TTC549 (cell line): ENCODE data around the gene RNF220.

Experiments used
- FAIRE-seq: peaks from 2 replicates; lab custom pipeline; 2012; peaks lifted over from hg19 to GRCh38; lab: Jason Lieb, UNC

The RNF220 gene

DNA sequence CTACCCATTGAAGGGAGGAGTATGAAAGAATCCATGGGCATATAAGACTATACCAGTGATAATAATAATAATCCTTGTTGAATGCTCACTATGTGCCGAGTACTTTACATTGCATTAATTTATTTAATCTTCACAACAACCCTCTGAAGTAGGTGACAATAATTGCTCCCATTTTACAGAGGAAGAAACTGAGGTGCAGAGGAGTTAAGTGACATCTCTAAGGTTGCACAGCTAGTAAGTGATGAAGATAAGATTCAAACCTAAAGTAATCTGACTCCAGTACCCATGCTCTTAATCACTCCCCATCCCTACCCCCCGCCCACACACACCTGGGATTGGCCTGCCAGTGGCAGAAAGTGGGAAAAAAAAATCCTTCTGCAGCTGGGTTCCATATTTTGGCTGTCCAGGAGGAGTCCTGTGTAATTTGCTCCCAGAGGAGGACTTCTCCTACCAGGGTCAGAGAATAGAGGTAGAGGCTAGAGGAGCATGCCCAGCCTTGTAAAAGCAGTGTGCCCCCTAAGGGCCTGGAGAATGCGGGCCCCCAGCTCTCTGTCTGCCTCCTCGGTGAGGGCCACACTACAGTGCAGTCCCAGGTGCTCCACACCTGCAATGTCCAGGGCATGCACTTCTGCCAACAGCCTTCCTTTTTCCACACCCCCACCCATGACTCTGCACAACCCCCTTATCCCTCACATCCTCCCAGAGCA, 211.4 kb downstream of the RNF220 start:
- no peak for FAIRE-seq

DNA sequence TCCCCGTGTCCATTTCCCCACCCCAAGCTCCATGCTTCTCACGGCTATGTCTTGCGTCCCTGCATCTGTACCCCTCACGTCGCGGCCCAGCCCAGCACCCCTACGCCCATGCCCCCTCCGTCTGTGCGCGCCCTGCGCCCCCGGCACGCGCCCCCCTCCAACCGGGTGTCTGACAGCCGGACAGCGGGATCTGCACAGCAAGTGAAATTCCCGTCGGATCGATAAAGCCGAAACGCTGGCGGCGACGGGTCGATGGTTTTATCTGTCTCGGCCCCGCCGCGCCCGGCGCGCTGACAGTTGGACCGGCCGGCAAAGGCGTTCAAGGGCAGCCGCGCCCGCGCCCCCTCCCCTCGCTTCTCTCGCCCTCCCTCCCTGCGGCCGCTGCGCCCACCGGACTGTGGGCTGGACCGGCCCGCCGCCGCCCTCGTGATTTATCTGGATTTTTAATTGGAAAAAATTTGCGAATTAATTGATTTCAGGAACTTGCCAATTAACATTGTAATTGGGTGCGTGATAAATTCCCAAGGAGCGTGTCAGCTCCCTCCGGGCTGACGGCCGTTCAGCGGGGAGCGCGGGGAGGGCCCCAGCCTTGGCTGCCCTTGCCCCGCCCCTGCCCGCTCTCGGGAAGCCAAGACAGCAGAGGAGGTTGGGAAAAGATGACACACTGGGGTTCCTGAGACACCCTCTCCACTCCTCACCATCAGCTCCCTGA, 212.1 kb downstream of the RNF220 start:
- no peak for FAIRE-seq

DNA sequence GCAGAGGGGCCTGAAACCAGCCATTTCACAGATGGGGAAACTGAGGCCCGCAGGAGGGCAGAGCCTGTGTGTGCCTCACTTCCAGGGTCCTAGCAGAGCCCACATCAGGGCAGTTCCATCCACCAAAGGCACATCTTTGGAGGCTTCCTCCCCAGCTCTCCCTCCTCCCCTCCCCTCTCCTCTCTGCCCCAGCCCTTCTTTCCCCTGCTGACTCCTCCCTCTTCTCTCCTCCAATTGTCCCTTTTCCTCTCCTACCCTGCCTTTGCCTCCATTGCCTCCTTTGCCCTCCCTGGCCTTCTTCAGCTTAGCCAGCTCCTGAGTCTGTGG, 212.6 kb downstream of the RNF220 start:
- no peak for FAIRE-seq

DNA sequence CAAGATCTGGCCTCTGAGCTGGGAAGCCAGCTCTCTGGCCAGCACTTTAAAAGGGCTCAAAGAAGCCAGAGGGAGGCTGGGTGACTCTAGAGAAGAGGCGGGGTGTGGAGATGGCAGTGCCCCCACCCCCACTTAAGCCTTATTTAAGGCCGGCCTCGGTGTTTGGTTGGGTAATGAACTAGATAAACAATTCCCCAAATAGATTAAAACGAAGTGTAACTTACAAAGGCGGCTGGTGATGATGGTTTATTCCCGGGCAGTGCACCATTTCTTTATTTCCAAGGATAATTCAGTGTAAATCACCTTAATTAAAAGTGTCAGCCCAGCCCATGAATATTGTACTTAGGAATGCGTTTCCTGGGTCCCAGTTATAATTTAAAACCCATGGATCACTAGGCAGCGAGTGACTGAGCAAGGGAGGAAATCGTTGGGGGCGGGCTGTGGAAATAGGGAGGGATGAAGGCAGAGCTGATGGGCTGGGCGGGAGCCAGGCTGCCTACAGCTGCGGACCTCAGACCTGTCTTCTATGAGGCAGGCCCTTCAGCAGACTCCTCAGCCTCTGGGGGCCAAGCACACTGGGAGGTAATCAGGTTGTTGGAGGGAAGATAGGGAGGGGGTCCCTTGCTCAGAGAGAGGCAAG, 214.3 kb downstream of the RNF220 start:
- no peak for FAIRE-seq

DNA sequence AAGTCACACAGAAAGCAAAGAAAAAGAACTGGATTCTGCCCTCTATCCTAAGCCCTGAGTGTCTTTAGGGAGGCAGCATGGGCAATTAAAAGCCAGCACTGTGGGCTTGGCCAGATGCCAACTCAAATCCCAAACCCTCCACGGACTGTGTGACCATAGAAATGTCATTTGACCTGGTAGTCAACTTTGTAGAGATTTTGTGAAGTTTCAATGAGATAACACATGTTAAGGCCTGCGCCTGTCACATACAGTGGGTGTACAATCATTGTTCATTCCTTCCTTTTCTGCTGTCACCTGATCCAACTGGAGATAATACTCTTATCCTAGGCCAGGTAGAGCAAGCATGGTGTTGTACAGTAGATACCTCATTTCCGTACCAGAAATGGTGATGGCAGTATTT, 215.0 kb downstream of the RNF220 start:
- FAIRE-seq: no peak

DNA sequence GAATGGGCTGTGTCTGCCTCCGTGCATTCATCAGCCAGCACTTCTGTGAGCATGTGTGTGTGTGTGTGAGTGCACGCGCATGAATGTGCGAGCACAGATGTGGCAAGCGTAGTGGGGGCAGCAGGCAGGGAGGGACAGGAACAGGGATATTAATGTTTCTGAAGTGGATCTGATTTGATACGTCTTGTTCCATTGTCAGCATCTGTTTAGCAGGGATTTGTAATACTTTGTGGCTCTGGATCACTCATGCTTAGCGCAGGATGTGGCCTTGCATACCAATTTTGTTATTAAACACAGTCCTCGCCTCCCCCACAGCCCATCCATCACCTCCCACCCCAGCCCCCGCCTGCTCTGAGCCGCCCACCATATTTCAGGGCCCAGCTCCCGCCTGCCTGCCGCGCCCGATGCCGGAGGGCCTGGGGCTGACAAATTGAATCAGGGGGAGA, 216.8 kb downstream of the RNF220 start:
- FAIRE-seq: no peak

DNA sequence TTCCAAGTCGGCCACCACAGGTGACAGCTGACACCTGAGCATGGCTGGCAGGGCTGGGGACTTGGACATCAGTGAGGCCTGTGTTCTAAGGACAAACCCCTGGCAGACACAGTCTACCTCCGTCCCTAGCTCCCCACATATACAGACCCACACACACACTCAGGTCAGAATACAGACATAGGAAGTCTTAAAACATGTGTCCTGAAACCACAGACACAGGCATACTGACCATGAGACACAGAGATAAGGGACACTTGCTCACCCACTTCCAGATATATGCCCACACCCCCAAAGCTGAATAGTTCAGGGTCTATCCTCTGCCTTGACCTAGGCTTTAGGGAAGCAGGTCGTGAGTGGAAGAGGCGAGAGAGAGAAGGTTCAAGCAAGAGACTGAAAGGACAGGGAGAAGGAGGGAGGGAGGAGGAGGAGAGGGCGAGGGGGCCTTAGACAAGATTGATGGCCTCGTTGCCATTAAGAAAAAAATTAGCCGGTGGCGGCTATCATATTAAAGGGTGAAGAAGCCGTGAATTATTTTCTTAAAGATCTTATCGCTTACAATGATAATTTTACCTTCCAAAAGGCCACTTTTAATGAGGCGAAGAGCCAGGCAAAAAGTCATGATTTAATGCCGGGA, 219.3 kb downstream of the RNF220 start:
- no peak for FAIRE-seq

DNA sequence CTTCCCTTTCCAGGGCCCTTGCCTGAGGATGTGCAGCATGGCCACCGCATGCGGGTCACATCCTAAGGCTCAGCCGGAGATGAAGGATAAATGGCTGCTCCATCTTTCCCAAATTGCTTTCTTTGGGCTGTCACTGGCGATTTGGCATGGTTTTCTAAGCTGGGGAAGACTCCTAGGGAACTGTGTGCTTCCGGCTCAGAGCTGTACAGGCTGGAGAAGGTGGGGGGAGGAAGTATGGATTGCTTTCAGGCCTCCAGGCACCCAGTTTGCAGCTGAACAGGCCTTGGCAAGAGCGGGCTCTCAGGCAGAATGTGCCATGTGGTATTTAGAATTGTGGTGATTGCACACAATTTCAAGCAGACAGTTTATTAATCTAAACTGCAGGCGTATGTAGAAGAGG, 220.3 kb downstream of the RNF220 start:
- no peak for FAIRE-seq

DNA sequence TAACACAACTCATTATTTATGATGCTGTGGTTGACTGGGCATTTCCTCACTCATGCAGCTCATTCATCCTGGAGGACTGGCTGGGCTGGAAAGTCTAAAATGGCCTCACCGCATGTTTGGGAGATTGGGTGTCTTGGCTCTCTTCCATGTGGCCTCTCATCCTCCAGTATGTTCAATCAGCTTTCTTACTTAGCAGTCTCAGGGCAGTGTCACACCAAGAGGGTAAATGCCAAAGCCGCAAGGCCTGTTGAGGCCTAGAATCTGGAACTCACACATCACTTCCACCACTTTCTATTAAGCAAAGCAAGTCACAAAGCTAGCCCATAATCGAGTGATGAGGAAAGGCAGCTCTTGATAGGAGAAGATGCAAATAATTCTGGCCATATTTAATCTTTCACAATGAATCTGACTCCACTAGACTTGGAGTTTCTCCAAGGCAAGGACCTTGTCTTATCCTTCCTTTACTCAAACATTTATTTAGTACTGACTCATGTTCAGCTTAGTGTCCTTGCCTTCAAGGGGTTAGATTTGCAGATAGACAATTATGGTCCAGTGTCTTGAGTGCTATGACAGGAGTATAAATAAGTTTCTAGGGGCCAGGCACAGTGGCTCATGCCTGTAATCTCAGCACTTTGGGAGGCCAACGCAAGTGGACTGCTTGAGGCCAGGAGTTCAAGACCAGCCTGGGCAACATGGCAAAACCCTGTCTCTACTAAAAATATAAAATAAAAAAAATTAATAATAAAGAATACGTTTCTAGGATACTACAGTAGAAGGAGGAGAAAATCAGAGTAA, 224.1 kb downstream of the RNF220 start:
- FAIRE-seq: no peak

DNA sequence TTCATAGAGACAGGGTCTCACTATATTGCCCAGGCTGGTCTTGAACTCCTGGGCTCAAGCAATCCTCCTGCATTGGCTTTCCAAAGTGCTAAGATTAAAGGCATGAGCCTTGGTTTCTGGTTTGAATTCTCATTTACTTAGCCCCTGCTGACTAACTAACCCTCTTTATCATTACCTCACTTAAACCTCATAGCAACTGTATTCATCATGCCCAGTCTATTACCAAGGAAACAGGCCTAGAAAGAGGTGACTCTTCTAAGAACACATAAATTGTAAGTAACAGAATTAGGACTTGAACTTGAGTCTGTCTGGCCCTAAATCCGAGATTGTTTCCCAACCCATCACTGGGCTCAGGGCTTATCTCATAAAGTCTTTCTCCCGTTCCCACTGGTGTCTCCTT, 225.1 kb downstream of the RNF220 start:
- no peak for FAIRE-seq

DNA sequence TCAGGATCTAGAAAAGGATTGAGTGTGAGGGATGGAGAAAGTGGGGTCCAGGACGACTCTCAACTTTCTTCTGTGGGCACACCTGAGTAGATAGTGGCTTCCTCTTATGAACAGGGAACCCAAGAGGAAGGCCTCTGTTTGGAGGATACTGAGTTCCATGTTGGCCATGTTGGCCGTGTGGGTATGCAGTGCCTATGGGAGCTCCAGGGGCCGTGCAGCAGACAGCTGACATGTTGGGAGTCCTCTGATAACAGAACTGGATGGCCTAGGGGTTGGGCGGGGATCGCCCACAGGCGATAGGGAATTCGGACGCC, 226.2 kb downstream of the RNF220 start:
- no peak for FAIRE-seq

DNA sequence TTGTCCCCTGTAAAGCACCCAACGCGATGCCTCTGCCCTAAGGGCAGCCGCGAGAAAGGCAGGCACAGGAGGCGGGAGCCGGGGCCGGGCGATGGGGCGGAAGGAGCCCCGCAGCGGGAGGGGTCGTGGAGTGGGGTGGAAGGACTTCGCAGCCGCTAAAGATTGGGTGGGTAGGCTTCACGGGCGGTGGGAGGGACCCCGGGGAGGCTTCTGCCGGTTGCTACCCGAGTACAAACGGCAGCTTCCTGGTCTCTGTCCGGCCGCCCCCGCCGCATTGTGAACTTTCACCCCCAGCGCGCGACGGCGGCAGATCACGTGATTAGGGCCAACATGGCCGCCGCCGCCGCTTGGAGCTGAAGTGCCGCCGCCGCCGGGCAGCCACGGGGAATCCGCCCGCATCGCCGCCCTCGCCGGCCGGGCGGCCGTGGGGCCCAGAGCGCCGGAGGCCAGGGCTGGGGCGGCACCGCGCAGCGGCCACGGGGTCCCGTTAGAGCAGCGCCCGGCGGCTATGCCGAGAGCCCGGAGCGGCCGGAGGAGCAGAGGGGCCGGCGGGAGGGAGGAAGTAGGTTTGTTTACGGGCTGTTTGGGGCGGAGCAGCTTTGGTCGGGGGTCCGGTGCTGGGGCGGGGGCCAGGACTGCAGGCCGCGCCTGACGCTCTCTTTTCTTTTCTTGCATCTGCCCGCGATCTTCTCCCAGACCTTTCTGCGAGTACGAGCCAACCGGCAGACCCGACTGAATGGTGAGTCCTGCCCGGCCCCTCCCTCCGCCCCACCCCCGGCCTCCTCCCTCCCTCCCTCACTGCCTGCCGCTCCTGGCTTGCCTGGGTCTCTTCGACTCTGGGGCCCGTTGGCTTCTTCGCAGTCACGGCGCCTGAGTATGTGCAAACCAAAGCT, 226.8 kb downstream of the RNF220 start:
- FAIRE-seq: no peak

DNA sequence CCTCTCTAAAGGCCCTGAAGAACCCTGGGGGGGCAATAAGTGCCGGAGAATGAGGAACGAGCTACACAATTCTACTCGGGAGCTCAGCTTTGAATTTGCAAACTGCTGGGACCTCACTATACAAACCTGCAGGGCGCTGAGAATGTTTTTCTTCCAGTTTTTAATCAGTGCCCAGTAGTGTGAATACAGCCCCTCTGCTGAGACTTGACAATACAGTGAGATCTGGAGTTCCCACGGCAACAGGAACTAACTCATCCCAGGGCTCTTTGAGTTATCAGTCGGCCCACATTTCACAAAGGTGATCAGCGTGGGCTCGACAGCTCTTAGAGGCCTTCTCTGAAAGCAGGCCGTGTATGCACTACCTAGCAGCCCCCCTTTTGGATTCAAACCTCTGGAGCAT, 227.5 kb downstream of the RNF220 start:
- no peak for FAIRE-seq

DNA sequence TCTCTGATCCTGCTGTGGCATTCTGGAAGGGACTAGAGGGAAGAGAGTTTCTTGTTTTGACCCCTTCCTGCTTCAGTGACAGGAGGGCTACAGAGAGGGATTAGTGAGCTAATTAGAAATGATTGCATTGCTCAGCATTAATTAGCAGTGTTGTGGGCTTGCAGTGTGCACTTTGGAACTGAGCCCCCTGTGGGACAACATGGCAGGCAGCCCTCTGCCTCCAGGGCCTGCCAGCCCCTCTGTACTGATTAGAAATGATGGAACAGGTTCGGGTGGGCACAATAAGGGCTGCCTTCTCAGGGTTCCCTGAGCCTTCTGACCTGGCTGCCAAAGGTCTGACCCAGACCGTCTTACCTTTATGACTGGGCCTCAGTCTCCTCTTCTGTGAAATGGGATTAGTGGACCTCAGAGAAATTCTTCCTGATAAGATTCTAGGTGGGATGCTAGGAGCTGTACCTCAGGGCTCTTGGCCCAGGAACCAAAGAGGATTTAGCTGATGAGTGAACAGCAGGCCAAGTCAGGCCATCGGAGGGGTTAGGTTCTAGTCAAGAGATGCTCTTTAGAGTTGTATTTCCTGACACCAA, 229.6 kb downstream of the RNF220 start:
- no peak for FAIRE-seq

DNA sequence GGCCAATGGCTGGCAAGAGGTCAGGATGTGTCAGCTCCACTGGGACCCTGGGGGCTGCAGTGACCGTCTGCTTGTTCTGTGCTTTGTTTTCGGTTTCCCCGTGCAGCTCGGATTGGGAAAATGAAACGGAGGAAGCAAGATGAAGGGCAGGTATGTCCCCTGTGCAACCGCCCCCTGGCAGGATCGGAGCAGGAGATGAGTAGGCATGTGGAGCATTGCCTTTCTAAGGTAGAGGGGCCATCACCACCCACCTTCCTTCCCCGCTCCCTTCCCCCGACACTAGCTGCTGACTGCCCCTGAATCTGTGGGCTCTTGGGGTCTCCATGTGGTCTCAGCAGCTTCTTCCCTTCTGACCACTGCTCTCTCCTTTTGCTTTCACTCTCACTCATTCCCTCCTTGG, 230.4 kb downstream of the RNF220 start:
- FAIRE-seq: no peak

DNA sequence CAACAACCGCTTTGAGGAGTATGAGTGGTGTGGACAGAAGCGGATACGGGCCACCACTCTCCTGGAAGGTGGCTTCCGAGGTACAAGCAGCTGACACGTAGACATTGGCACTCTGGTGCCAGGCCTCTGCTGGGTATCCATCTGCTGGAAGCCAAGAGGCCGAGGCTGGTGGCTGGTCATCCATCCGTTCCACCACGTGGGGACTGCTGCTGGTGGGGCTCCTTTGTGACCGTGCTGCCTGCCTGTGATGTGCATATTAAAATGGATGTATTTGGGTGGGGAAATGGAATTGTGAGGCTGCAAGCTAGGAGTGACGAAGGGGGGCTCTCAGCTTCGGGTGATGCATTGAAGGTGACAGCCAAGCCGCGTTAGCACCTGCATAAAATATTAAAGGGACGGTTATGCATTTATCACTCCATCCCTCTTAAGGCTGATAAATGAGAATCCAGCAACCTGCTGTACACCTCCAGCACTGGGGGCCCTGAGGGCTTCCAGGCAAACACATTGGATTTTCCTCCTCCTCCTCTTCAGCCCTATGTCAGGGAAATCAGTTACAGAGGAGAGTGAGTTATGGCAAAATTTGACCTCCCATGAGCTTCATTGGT, 231.1 kb downstream of the RNF220 start:
- FAIRE-seq: no peak

DNA sequence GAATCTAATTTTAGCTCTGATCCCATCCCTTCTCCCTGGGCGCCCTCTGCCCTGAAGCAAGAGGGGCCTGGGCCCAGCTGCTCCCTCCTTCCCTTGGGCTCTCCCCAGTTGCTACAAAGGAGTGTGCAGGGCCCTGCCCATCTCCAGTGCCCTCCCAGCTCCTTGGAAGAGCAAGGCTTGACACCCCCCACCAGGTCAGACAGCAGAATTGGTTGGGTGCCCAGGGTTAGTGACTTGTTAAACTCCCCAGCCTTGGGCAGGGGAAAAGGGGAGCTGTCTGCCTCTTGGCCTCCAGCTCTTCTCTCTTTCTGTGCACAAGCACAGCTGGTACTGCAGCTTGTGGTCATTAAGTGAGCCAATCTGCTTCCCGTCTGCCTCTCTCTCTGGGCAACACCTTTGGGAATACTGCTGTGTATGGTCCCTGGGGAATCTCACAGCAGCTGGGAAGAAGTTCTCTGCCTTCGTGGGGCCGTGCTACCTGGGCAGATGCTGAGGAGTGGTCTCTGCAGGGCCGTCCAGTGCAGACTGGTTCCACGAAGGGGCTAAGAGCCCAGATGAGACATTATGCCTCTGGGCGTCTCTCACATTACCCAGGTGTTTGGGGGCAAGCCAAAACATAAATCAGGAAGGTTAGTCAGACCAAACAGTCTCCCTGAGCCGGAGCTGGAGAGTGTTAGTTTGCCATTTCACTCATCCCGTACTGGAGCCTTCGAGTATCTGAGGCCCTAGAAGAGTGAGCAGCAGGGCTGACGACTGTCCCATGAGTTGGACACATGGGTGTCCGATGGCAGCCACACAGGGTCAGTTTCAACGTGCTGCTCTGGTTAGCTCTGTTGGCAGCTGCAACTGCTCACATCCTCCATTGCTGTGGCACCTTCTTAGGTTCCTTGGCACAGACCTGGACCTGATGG, 231.9 kb downstream of the RNF220 start:
- no peak for FAIRE-seq

DNA sequence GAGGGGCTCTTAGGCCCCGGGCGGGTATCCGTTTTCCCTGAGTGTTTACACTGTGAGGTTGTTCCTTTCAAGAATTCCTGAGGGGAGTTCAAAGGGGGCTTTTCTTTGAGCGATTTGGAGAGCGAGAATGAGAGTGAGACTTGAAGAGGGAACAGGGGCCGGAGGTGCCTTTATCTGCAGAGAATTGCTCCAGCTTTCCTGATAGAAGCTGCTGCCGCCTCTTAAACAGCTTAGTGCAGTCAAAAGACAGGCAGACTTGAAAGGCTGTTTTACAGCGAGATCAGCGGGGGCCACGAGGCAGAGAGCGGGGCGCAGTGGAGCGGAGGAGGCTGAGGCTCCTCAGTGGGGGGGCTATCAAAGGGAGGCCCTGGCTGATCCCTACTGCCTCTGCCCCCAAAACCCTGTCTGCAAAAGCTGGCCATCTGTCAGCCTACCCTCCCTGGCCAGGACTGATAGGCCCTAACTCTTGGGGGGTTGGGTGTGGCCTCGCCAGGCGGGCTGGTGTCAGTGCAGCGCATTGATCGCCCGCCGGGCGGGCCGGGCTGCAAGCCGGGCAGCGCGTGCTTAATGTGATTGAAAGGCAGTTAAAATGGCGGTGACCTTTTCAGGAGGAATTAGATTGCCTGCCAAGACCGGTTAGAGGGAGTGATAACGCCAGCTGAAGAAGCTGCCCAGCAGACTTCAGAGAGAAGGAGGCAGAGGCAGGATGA, 232.8 kb downstream of the RNF220 start:
- no peak for FAIRE-seq
